Loucy (cell line): ENCODE data around the gene PUSL1.

Experiments used
- H2AFZ ChIP-seq: fragments of 200-600 bp; sonication (generic); 2 replicates; pipeline ENCODE4 v1.6.0; 2016; ENCODE audit warnings: antibody characterized with exemption, mild to moderate bottlenecking, low read length, moderate library complexity
- H3F3A ChIP-seq: fragments of 200-600 bp; 2 replicates; pipeline ENCODE4 v1.6.0; 2016; ENCODE audit warnings: antibody characterized with exemption, low read depth, mild to moderate bottlenecking
- H3K27me3 ChIP-seq: fragments of 200-600 bp; sonication (generic); 2 replicates; pipeline ENCODE4 v1.6.1; 2014; ENCODE audit warnings: low read length, mild to moderate bottlenecking; ENCODE audit not compliant: insufficient read depth, poor library complexity, severe bottlenecking
- H3K36me3 ChIP-seq: fragments of 200-600 bp; sonication (generic); 2 replicates; pipeline ENCODE4 v1.6.1; 2016; ENCODE audit warnings: low read length; ENCODE audit not compliant: insufficient read depth
- H3K4me1 ChIP-seq: fragments of 200-600 bp; sonication (generic); 2 replicates; pipeline ENCODE4 v1.5.1; 2014; ENCODE audit warnings: low read length, mild to moderate bottlenecking; ENCODE audit not compliant: insufficient read depth, poor library complexity, severe bottlenecking
- H3K4me2 ChIP-seq: fragments of 200-600 bp; sonication (generic); 2 replicates; pipeline ENCODE4 v1.6.0; 2014; ENCODE audit warnings: antibody characterized with exemption, low read length, low read depth, mild to moderate bottlenecking; ENCODE audit not compliant: poor library complexity, severe bottlenecking
- H3K4me3 ChIP-seq: fragments of 200-600 bp; sonication (generic); 2 replicates; pipeline ENCODE4 v1.5.1; 2014; ENCODE audit warnings: low read length, mild to moderate bottlenecking, mixed read lengths; ENCODE audit not compliant: poor library complexity, severe bottlenecking
- H3K79me2 ChIP-seq: fragments of 200-600 bp; sonication (generic); 2 replicates; pipeline ENCODE4 v1.6.1; 2014; ENCODE audit warnings: low read length; ENCODE audit not compliant: insufficient read depth
- H3K9ac ChIP-seq: fragments of 200-600 bp; sonication (generic); 2 replicates; pipeline ENCODE4 v1.6.0; 2014; ENCODE audit warnings: mild to moderate bottlenecking, low read depth, low read length, moderate library complexity; ENCODE audit not compliant: poor library complexity, severe bottlenecking
- H3K9me2 ChIP-seq: fragments of 200-600 bp; sonication (generic); replicated peaks from 2 replicates; pipeline ENCODE4 v1.6.1; 2016; ENCODE audit warnings: low read depth, low read length, mixed read lengths
- H3K9me3 ChIP-seq: fragments of 200-600 bp; sonication (generic); 2 replicates; pipeline ENCODE4 v1.6.1; 2014; ENCODE audit warnings: mild to moderate bottlenecking, antibody characterized with exemption, low read length, low read depth; ENCODE audit not compliant: insufficient read depth
- H4K20me1 ChIP-seq: fragments of 200-600 bp; sonication (generic); 2 replicates; pipeline ENCODE4 v1.6.0; 2014; ENCODE audit warnings: antibody characterized with exemption, low read length, mild to moderate bottlenecking; ENCODE audit not compliant: insufficient read depth, poor library complexity, severe bottlenecking
- CTCF ChIP-seq: fragments of 200-600 bp; sonication (generic); conservative IDR thresholded peaks from 2 replicates; pipeline ENCODE4 v1.5.1; 2014; ENCODE audit warnings: mild to moderate bottlenecking, antibody characterized with exemption, low read length
- EZH2phosphoT487 ChIP-seq: fragments of 200-600 bp; IDR thresholded peaks from 2 replicates; pipeline ENCODE4 v1.6.1; 2018; ENCODE audit warnings: antibody characterized with exemption, mild to moderate bottlenecking, moderate library complexity, borderline replicate concordance

The PUSL1 gene

GRCh38 chr1:1344655-1345361 lies 36.4 kb downstream of the PUSL1 start:
- no peak overlapping the region for H3K9ac ChIP-seq
- no peaks in the 10 kb centered on the region for H3F3A ChIP-seq
- peaks cover 30% of the 10 kb centered on the region; the same call in 1 of the 2 replicates for H3K79me2 ChIP-seq

GRCh38 chr1:1345384-1345783 lies 37.0 kb downstream of the PUSL1 start:
- Histone ChIP-seq H3K36me3 (no peaks in the 10 kb centered on the region; the same call in 1 of the 2 replicates), H3K4me1 (peaks cover 18% of the 10 kb centered on the region), H3K27me3 (no peaks in the 10 kb centered on the region), H3K9me2 (no peaks in the 10 kb centered on the region), H2AFZ (no peak overlapping the region), H3K4me3 (no peak overlapping the region), H3K9me3 (no peaks in the 10 kb centered on the region), H3K9ac (peak overlapping the region; percentile 17), H3K4me2 (peak overlapping the region; percentile 92), H3F3A (no peaks in the 10 kb centered on the region), H4K20me1 (peaks cover 20% of the 10 kb centered on the region), H3K79me2 (peaks cover 30% of the 10 kb centered on the region; the same call in 1 of the 2 replicates)
- no peak for TF ChIP-seq CTCF
- no peak for TF ChIP-seq EZH2phosphoT487

More at GRCh38 chr1:1344655-1345361, 36.4 kb downstream of the PUSL1 start:
- H3K4me2 ChIP-seq = peak overlapping the region; percentile 92
- no peaks in the 10 kb centered on the region for H3K9me3 ChIP-seq
- no peak overlapping the region for H2AFZ ChIP-seq
- peaks cover 18% of the 10 kb centered on the region for H3K4me1 ChIP-seq
- H3K36me3 ChIP-seq = no peaks in the 10 kb centered on the region; the same call in 1 of the 2 replicates
- H3K9me2 ChIP-seq = no peaks in the 10 kb centered on the region
- no peaks in the 10 kb centered on the region for H3K27me3 ChIP-seq
- TF ChIP-seq CTCF (peak; percentile 64), EZH2phosphoT487 (no peak)
- no peak overlapping the region for H3K4me3 ChIP-seq
- H4K20me1 ChIP-seq = peaks cover 20% of the 10 kb centered on the region

GRCh38 chr1:1345860-1346500 lies 37.6 kb downstream of the PUSL1 start:
- peaks cover 18% of the 10 kb centered on the region for H3K4me1 ChIP-seq
- H3K79me2 ChIP-seq = peaks cover 30% of the 10 kb centered on the region; the same call in 1 of the 2 replicates
- H3F3A ChIP-seq = no peaks in the 10 kb centered on the region
- no peaks in the 10 kb centered on the region for H3K27me3 ChIP-seq
- H3K9ac ChIP-seq = peak overlapping the region; percentile 17
- no peak overlapping the region for H2AFZ ChIP-seq
- no peaks in the 10 kb centered on the region for H3K9me3 ChIP-seq
- peak overlapping the region; percentile 92 for H3K4me2 ChIP-seq
- peaks cover 20% of the 10 kb centered on the region for H4K20me1 ChIP-seq
- no peak overlapping the region for H3K4me3 ChIP-seq
- H3K36me3 ChIP-seq = no peaks in the 10 kb centered on the region; the same call in 1 of the 2 replicates
- no peaks in the 10 kb centered on the region for H3K9me2 ChIP-seq
- TF ChIP-seq CTCF (no peak), EZH2phosphoT487 (no peak)
